H9 (cell line): ENCODE measurements around the gene SRGAP3. TPM values are rescaled to one million over a fixed set of nuclear protein-coding genes. Genes with fewer than 3 reads are reported as not detected.

Source experiments
- DNase-seq: peaks from one replicate; pipeline ENCODE4 v3.0.0-alpha.2; 2017
- H2AFZ ChIP-seq: one replicate; pipeline ENCODE4 v1.6.1; 2013; ENCODE audit warnings: mild to moderate bottlenecking, low read length, control low read depth, moderate library complexity
- H2AK5ac ChIP-seq: 2 replicates; pipeline ENCODE4 v1.6.1; 2013; ENCODE audit warnings: low read length, control low read depth, mixed read lengths; ENCODE audit not compliant: insufficient read length
- H2BK120ac ChIP-seq: one replicate; pipeline ENCODE4 v1.6.1; 2013; ENCODE audit warnings: low read depth, mild to moderate bottlenecking, low read length, control low read depth, inconsistent platforms; ENCODE audit not compliant: poor library complexity, severe bottlenecking
- H2BK12ac ChIP-seq: 2 replicates; pipeline ENCODE4 v1.6.1; 2013; ENCODE audit warnings: low read length, control low read depth, mixed read lengths, low read depth; ENCODE audit not compliant: insufficient read length
- H2BK15ac ChIP-seq: 2 replicates; pipeline ENCODE4 v1.6.1; 2013; ENCODE audit warnings: low read depth, low read length, control low read depth
- H2BK20ac ChIP-seq: one replicate; pipeline ENCODE4 v1.6.1; 2013; ENCODE audit warnings: low read depth, mild to moderate bottlenecking, low read length, control low read depth, inconsistent platforms; ENCODE audit not compliant: poor library complexity, severe bottlenecking
- H2BK5ac ChIP-seq: 2 replicates; pipeline ENCODE4 v1.6.1; 2013; ENCODE audit warnings: low read length, control low read depth, mixed read lengths; ENCODE audit not compliant: insufficient read length
- H3K14ac ChIP-seq: 2 replicates; pipeline ENCODE4 v1.6.1; 2013; ENCODE audit warnings: low read length, control low read depth; ENCODE audit not compliant: insufficient read depth
- H3K18ac ChIP-seq: 2 replicates; pipeline ENCODE4 v1.6.1; 2013; ENCODE audit warnings: low read depth, mild to moderate bottlenecking, mixed read lengths, low read length, control low read depth; ENCODE audit not compliant: insufficient read length
- H3K23ac ChIP-seq: 2 replicates; pipeline ENCODE4 v1.6.1; 2013; ENCODE audit warnings: low read length, control low read depth, mixed read lengths, low read depth; ENCODE audit not compliant: insufficient read length
- H3K23me2 ChIP-seq: 2 replicates; pipeline ENCODE4 v1.6.1; 2013; ENCODE audit warnings: low read depth, mild to moderate bottlenecking, mixed read lengths, low read length, control low read depth; ENCODE audit not compliant: insufficient read length, poor library complexity, severe bottlenecking
- H3K27ac ChIP-seq: 2 replicates; pipeline ENCODE4 v1.5.1; 2013; ENCODE audit warnings: low read length, control low read depth, mixed read lengths, low read depth; ENCODE audit not compliant: insufficient read length
- H3K27me3 ChIP-seq: 2 replicates; pipeline ENCODE4 v1.6.1; 2013; ENCODE audit warnings: low read length, control low read depth, inconsistent platforms; ENCODE audit not compliant: insufficient read depth
- H3K4ac ChIP-seq: 2 replicates; pipeline ENCODE4 v1.6.1; 2013; ENCODE audit warnings: low read depth, mild to moderate bottlenecking, control low read depth, inconsistent platforms, low read length, moderate library complexity
- H3K4me1 ChIP-seq: 2 replicates; pipeline ENCODE4 v1.6.1; 2013; ENCODE audit warnings: low read length, control low read depth, inconsistent platforms; ENCODE audit not compliant: insufficient read depth
- H3K4me2 ChIP-seq: 2 replicates; pipeline ENCODE4 v1.6.1; 2013; ENCODE audit warnings: low read length, control low read depth, mixed read lengths; ENCODE audit not compliant: insufficient read length, insufficient read depth
- H3K56ac ChIP-seq: 2 replicates; pipeline ENCODE4 v1.6.1; 2013; ENCODE audit warnings: low read depth, mild to moderate bottlenecking, mixed read lengths, low read length, control low read depth; ENCODE audit not compliant: insufficient read length
- H3K79me1 ChIP-seq: 2 replicates; pipeline ENCODE4 v1.6.1; 2013; ENCODE audit warnings: low read depth, mild to moderate bottlenecking, moderate library complexity, low read length, control low read depth, inconsistent platforms; ENCODE audit not compliant: insufficient read depth, poor library complexity, severe bottlenecking
- H3K79me2 ChIP-seq: 2 replicates; pipeline ENCODE4 v1.6.1; 2013; ENCODE audit warnings: low read length, control low read depth, inconsistent platforms; ENCODE audit not compliant: insufficient read depth
- H3K9ac ChIP-seq: 2 replicates; pipeline ENCODE4 v1.6.1; 2013; ENCODE audit warnings: low read length, control low read depth, mixed read lengths; ENCODE audit not compliant: insufficient read length; ENCODE audit errors: extremely low read depth
- H3K9me3 ChIP-seq: one replicate; pipeline ENCODE4 v1.6.1; 2013; ENCODE audit warnings: low read depth, low read length, inconsistent platforms; ENCODE audit not compliant: control insufficient read depth
- H3T11ph ChIP-seq: one replicate; pipeline ENCODE4 v1.6.1; 2013; ENCODE audit warnings: mild to moderate bottlenecking, low read length, control low read depth, inconsistent platforms
- H4K20me1 ChIP-seq: one replicate; pipeline ENCODE4 v1.6.1; 2013; ENCODE audit not compliant: control insufficient read depth, insufficient read length, insufficient read depth
- H4K5ac ChIP-seq: 2 replicates; pipeline ENCODE4 v1.6.1; 2013; ENCODE audit warnings: low read depth, mild to moderate bottlenecking, mixed read lengths, low read length, control low read depth; ENCODE audit not compliant: insufficient read length
- H4K8ac ChIP-seq: replicated peaks from 2 replicates; pipeline ENCODE4 v1.6.1; 2013; ENCODE audit warnings: low read length, control low read depth, mixed read lengths, low read depth; ENCODE audit not compliant: insufficient read length
- H4K91ac ChIP-seq: 2 replicates; pipeline ENCODE4 v1.6.1; 2013; ENCODE audit warnings: low read depth, mild to moderate bottlenecking, moderate library complexity, mixed read lengths, low read length, control low read depth; ENCODE audit not compliant: insufficient read length
- H3K27ac Mint-ChIP-seq, 3 experiments: 2 replicates in 2 of 3; 3 replicates in 1 of 3; pipeline ENCODE4 v1.8.0; 2020 to 2021; ENCODE audit warnings: mixed read lengths in 3 of 3, mild to moderate bottlenecking in 1 of 3, moderate library complexity in 1 of 3
- H3K27me3 Mint-ChIP-seq: 2 replicates; pipeline ENCODE4 v1.8.0; 2021; ENCODE audit warnings: low read depth, mild to moderate bottlenecking, moderate library complexity, mixed read lengths
- H3K36me3 Mint-ChIP-seq, 3 experiments: 2 replicates in 2 of 3; 3 replicates in 1 of 3; pipeline ENCODE4 v1.8.0; 2020 to 2021; ENCODE audit warnings: low read depth in 3 of 3, mixed read lengths in 3 of 3; ENCODE audit not compliant: insufficient read depth in 1 of 3
- H3K4me1 Mint-ChIP-seq, 2 experiments: 2 replicates each; pipeline ENCODE4 v1.8.0; 2020; ENCODE audit warnings: mixed read lengths in 2 of 2
- H3K4me3 Mint-ChIP-seq, 2 experiments: 2 replicates in 1 of 2; 3 replicates in 1 of 2; pipeline ENCODE4 v1.8.0; 2020 to 2021; ENCODE audit warnings: mild to moderate bottlenecking in 2 of 2, mixed read lengths in 2 of 2, moderate library complexity in 1 of 2
- H3K9me3 Mint-ChIP-seq, 2 experiments: 2 replicates in 1 of 2; 3 replicates in 1 of 2; pipeline ENCODE4 v1.8.0; 2020; ENCODE audit warnings: mild to moderate bottlenecking in 2 of 2, mixed read lengths in 2 of 2, moderate library complexity in 1 of 2
- CTCF ChIP-seq: fragments of 200-600 bp; sonication (generic); conservative IDR thresholded peaks from 3 replicates; pipeline ENCODE4 v1.8.0; 2021; ENCODE audit warnings: antibody characterized with exemption, mild to moderate bottlenecking
- WGBS: extraction: QIAGEN DNeasy Blood & Tissue Kit; methylation state at CpG from one replicate; pipeline ENCODE4 v1.1.7; 2013; ENCODE audit warnings: missing lambda C conversion rate, low lambda C conversion rate, mixed read lengths; ENCODE audit not compliant: insufficient read length; ENCODE audit errors: extremely low coverage; 5-methylcytosine and 5-hydroxymethylcytosine counted together
- total RNA-seq: library from RNA; stranded (reverse); gene quantifications from 2 replicates; pipeline ENCODE4 v1.2.1, GENCODE V29; 2021

SRGAP3 gene
- total RNA-seq, 1 experiment from 2014 or later, result 3.4 TPM

- no peaks in the 10 kb centered on the region for H3K36me3 Mint-ChIP-seq
- H3K27me3 ChIP-seq, result no peaks in the 10 kb centered on the region
- H4K8ac ChIP-seq, result no peak overlapping the region
- H2BK20ac ChIP-seq, result no peak overlapping the region
- no peak overlapping the region for H3K4me2 ChIP-seq
- H3K14ac ChIP-seq, result no peak overlapping the region
- no peak overlapping the region for H3T11ph ChIP-seq
- no peak overlapping the region for H3K56ac ChIP-seq
- H4K91ac ChIP-seq, result no peak overlapping the region
- no peak overlapping the region for H2BK120ac ChIP-seq
- no peak overlapping the region for H3K23ac ChIP-seq
- peaks cover 4% of the 10 kb centered on the region; the same call in 1 of the 2 replicates for H3K79me2 ChIP-seq
- no peaks in the 10 kb centered on the region for H4K20me1 ChIP-seq
- H3K27ac ChIP-seq, result no peak overlapping the region
- H3K4me3 Mint-ChIP-seq, result no peak overlapping the region
- no peaks in the 10 kb centered on the region for H3K79me1 ChIP-seq
- no peak overlapping the region for H2BK12ac ChIP-seq
- H2AFZ ChIP-seq, result no peak overlapping the region
- peaks cover 21% of the 10 kb centered on the region for H3K27me3 Mint-ChIP-seq
- H3K27ac Mint-ChIP-seq, result no peak overlapping the region
- H3K18ac ChIP-seq, result no peak overlapping the region
- no peak for DNase-seq
- no peak for TF ChIP-seq CTCF
- H4K5ac ChIP-seq, result no peak overlapping the region
- H3K9me3 ChIP-seq, result no peaks in the 10 kb centered on the region
- no peak overlapping the region for H3K9ac ChIP-seq
- H2AK5ac ChIP-seq, result no peak overlapping the region
- no peaks in the 10 kb centered on the region; the same call in 1 of the 2 replicates for H3K4me1 ChIP-seq
- H2BK15ac ChIP-seq, result no peak overlapping the region
- no peaks in the 10 kb centered on the region for H3K9me3 Mint-ChIP-seq
- H3K4me1 Mint-ChIP-seq, result peaks cover 24 to 26% of the 10 kb centered on the region in 2 experiments
- no peak overlapping the region for H3K4ac ChIP-seq
- no peak overlapping the region for H2BK5ac ChIP-seq
- peaks cover 9% of the 10 kb centered on the region for H3K23me2 ChIP-seq
- WGBS, result no CpG with 5 or more reads among the region's 5 CpGs
These were observed 281.9 kb downstream of the SRGAP3 start for GRCh38 chr3:8967553-8967952.
